Measurements from ENCODE around the gene BTNL8. TPM values are rescaled to one million over a fixed set of nuclear protein-coding genes. Genes with fewer than 3 reads are reported as not detected.

The BTNL8 gene
- total and polyA plus RNA-seq, 2 experiments from 2014 or later: not detected

DNA sequence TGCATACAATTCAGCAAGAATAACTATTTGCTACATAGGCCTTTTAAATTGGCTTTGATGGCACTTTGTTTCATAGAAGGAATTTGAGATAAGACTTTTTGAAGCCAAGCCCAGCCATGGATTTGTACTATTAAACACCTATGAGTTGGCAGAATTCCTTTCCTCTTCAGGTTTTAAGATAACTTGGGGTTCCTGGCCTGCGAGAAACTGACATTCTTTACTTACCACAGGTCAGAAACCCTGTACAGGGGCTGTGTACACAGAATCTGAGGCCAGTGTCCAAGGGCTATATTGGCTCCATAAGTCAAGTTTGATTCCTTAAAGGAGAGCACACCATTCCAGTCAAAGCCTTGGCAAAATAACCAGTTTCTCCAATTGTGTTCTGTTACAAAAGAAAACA, 78.9 kb downstream of the BTNL8 start:
- Histone ChIP-seq H3K4me3 (no peak overlapping the region), H3K79me2 (ENCODE audit: insufficient read depth) (no peaks in the 10 kb centered on the region), H4K20me1 (ENCODE audit: insufficient read depth) (no peaks in the 10 kb centered on the region), H2AFZ (no peak overlapping the region), H3K9ac (no peak overlapping the region), H3F3A (ENCODE audit: insufficient read depth) (no peaks in the 10 kb centered on the region), H3K9me2 (ENCODE audit: insufficient read depth) (no peaks in the 10 kb centered on the region), H3K36me3 (ENCODE audit: low read depth) (no peaks in the 10 kb centered on the region), H3K4me2 (ENCODE audit: unreplicated experiment) (no peak overlapping the region), H3K27me3 (replicated peaks; ENCODE audit: insufficient read depth) (no peaks in the 10 kb centered on the region), H3K4me1 (ENCODE audit: insufficient read depth) (no peaks in the 10 kb centered on the region), H3K27ac (no peak overlapping the region), H3K9me3 (ENCODE audit: low read depth) (no peaks in the 10 kb centered on the region)
- no CpG with 5 or more reads among the region's 1 CpG for WGBS, 2 experiments (ENCODE audit: low coverage in 1 of 2, low lambda C conversion rate in 2 of 2, missing lambda C conversion rate in 2 of 2)
- DNase-seq: no peak
- in situ Hi-C loops (cut with MboI): no loop called here
- no peak for TF ChIP-seq EZH2 (IDR thresholded peaks at IDR 0.05; ENCODE audit: insufficient read depth, poor library complexity, severe bottlenecking)
- TF ChIP-seq EZH2phosphoT487 (IDR thresholded peaks at IDR 0.05; ENCODE audit: insufficient read depth, low read depth): no peak

DNA sequence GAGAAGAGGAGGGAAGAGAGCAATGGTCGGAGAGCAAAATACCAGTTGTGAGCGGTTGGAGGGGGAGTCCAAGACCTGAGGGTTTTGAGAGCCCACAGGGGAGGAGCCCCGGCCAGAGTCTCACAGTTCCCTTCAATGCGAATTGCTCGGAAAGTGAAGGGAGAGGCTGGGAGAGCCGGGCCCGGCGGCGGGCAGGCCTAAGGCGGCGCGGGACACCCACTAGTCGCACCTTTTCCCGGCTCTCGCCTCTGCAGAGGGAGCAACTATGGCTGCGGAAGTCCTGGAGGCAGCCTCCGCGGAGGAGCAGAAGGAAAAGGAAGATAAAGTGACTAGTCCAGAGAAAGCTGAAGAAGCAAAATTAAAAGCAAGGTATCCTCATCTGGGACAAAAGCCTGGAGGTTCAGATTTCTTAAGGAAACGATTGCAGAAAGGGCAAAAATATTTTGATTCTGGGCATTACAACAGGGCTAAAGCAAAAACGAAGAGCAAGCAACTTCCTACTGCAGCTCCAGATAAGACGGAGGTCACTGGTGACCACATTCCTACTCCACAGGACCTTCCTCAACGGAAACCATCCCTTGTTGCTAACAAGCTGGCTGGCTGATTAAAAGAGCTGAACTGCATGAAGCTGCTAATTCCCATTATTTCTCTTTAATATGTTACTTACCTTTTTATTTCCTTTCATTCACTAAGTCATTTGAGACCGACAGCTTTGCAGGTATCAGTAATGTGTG, 83.2 kb downstream of the BTNL8 start:
- H3K27me3 ChIP-seq (replicated peaks; ENCODE audit: insufficient read depth): no peaks in the 10 kb centered on the region
- DNase-seq: no peak
- H3K79me2 ChIP-seq (ENCODE audit: insufficient read depth): no peaks in the 10 kb centered on the region
- no peak overlapping the region for H3K4me3 ChIP-seq
- no peak overlapping the region for H3K4me2 ChIP-seq (ENCODE audit: unreplicated experiment)
- no peaks in the 10 kb centered on the region for H3K9me2 ChIP-seq (ENCODE audit: insufficient read depth)
- H3K36me3 ChIP-seq (ENCODE audit: low read depth): no peaks in the 10 kb centered on the region
- WGBS, 2 experiments (ENCODE audit: low coverage in 1 of 2, low lambda C conversion rate in 2 of 2, missing lambda C conversion rate in 2 of 2): no CpG with 5 or more reads among the region's 23 CpGs
- H4K20me1 ChIP-seq (ENCODE audit: insufficient read depth): no peaks in the 10 kb centered on the region
- no peak overlapping the region for H3K27ac ChIP-seq
- no peaks in the 10 kb centered on the region for H3K4me1 ChIP-seq (ENCODE audit: insufficient read depth)
- no peak overlapping the region for H3K9ac ChIP-seq
- in situ Hi-C loops (cut with MboI): no loop called here
- no peak overlapping the region for H2AFZ ChIP-seq
- H3K9me3 ChIP-seq (ENCODE audit: low read depth): no peaks in the 10 kb centered on the region
- no peaks in the 10 kb centered on the region for H3F3A ChIP-seq (ENCODE audit: insufficient read depth)
- no peak for TF ChIP-seq EZH2 (IDR thresholded peaks at IDR 0.05; ENCODE audit: insufficient read depth, poor library complexity, severe bottlenecking)
- TF ChIP-seq EZH2phosphoT487 (IDR thresholded peaks at IDR 0.05; ENCODE audit: insufficient read depth, low read depth): no peak

DNA sequence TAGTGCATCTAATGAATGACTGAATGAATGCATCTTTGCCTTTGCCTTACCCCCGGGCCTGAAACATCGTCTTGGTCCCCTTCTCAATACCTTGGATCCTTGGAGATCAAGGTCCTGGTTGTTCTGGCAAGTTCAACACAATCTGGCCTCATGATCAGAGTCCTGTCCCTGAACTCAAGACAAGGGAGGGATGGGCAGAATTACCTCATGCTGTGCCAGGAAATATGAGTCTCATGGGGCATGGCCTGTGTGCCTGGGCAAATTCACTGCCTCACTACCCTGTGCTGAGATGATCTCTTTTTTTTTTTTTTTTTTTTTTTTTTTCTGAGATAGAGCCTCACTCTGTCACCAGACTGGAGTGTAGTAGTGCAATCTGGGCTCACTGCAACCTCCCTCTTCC, 89.1 kb downstream of the BTNL8 start:
- H3K79me2 ChIP-seq (ENCODE audit: insufficient read depth): no peaks in the 10 kb centered on the region
- H3K4me1 ChIP-seq (ENCODE audit: insufficient read depth): no peaks in the 10 kb centered on the region
- H3F3A ChIP-seq (ENCODE audit: insufficient read depth): no peaks in the 10 kb centered on the region
- no peak for DNase-seq
- no peak overlapping the region for H3K9ac ChIP-seq
- no peaks in the 10 kb centered on the region for H3K9me2 ChIP-seq (ENCODE audit: insufficient read depth)
- H3K4me3 ChIP-seq: no peak overlapping the region
- H3K27me3 ChIP-seq (replicated peaks; ENCODE audit: insufficient read depth): no peaks in the 10 kb centered on the region
- H3K27ac ChIP-seq: no peak overlapping the region
- TF ChIP-seq EZH2phosphoT487 (IDR thresholded peaks at IDR 0.05; ENCODE audit: insufficient read depth, low read depth) (no peak), EZH2 (IDR thresholded peaks at IDR 0.05; ENCODE audit: insufficient read depth, poor library complexity, severe bottlenecking) (no peak)
- no peaks in the 10 kb centered on the region for H3K36me3 ChIP-seq (ENCODE audit: low read depth)
- in situ Hi-C loops (cut with MboI): no loop called here
- H3K9me3 ChIP-seq (ENCODE audit: low read depth): no peaks in the 10 kb centered on the region
- no CpG with 5 or more reads among the region's 2 CpGs for WGBS, 2 experiments (ENCODE audit: low coverage in 1 of 2, low lambda C conversion rate in 2 of 2, missing lambda C conversion rate in 2 of 2)
- H2AFZ ChIP-seq: no peak overlapping the region
- no peak overlapping the region for H3K4me2 ChIP-seq (ENCODE audit: unreplicated experiment)
- no peaks in the 10 kb centered on the region for H4K20me1 ChIP-seq (ENCODE audit: insufficient read depth)

DNA sequence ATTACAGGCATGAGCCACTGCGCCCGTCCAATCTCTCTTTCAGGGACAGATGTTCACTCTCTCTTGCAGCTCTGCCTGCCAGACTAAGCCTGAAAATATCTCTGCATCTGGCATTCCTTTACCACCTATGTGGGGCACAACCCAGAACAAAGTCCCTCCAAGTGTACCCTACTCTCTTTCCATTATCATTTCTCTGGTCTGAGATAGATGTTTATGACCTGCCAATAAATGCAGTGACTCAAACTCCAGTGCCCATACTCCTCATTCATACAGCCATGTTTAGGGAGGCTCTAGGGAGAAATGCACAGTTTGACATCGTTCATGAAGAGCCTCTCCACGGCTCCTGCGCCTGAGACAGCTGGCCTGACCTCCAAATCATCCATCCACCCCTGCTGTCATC, 89.6 kb downstream of the BTNL8 start, which contains the start of gene BTNL3:
TSS of gene BTNL3 (plus strand) at position 255 of the 400 bp plus-strand sequence. CDS start 183 bp downstream, outside the sequence.
- no peak within 1 kb of the TSS for H3K4me2 ChIP-seq (ENCODE audit: unreplicated experiment)
- in situ Hi-C loops (cut with MboI): no loop called here
- H3K36me3 ChIP-seq (ENCODE audit: low read depth): no peaks in the 10 kb centered on the region
- H2AFZ ChIP-seq: no peak within 1 kb of the TSS
- H4K20me1 ChIP-seq (ENCODE audit: insufficient read depth): no peaks in the 10 kb centered on the region
- H3K9me2 ChIP-seq (ENCODE audit: insufficient read depth): no peaks in the 10 kb centered on the region
- DNase-seq: no peak
- TF ChIP-seq EZH2phosphoT487 (IDR thresholded peaks at IDR 0.05; ENCODE audit: insufficient read depth, low read depth): no peak
- no peak for TF ChIP-seq EZH2 (IDR thresholded peaks at IDR 0.05; ENCODE audit: insufficient read depth, poor library complexity, severe bottlenecking)
- H3F3A ChIP-seq (ENCODE audit: insufficient read depth): no peaks in the 10 kb centered on the region
- no CpG with 5 or more reads among the region's 5 CpGs for WGBS, 2 experiments (ENCODE audit: low coverage in 1 of 2, low lambda C conversion rate in 2 of 2, missing lambda C conversion rate in 2 of 2)
- H3K9me3 ChIP-seq (ENCODE audit: low read depth): no peaks in the 10 kb centered on the region
- no peak within 1 kb of the TSS for H3K27ac ChIP-seq
- H3K4me1 ChIP-seq (ENCODE audit: insufficient read depth): no peaks in the 10 kb centered on the region
- no peaks in the 10 kb centered on the region for H3K27me3 ChIP-seq (replicated peaks; ENCODE audit: insufficient read depth)
- H3K9ac ChIP-seq: no peak within 1 kb of the TSS
- no peaks in the 10 kb centered on the region for H3K79me2 ChIP-seq (ENCODE audit: insufficient read depth)
- H3K4me3 ChIP-seq: no peak within 1 kb of the TSS
